GM19099 (cell line): Measurements from ENCODE around the gene CAPZA3.

Experiments
- POLR2A ChIP-seq: IDR thresholded peaks from 3 replicates; pipeline ENCODE4 v1.6.1; 2011; ENCODE audit warnings: low read depth; ENCODE audit not compliant: insufficient read length; ENCODE audit errors: extremely low read depth

Gene CAPZA3

GRCh38 chr12:18749386-18749957 is 11.6 kb downstream of the CAPZA3 start:
- TF ChIP-seq POLR2A, result no peak

GRCh38 chr12:18750085-18750484 is 12.2 kb downstream of the CAPZA3 start:
- TF ChIP-seq POLR2A, result no peak

GRCh38 chr12:18751866-18752265 is 13.9 kb downstream of the CAPZA3 start:
- no peak for TF ChIP-seq POLR2A

GRCh38 chr12:18752280-18752920 is 14.5 kb downstream of the CAPZA3 start:
- no peak for TF ChIP-seq POLR2A

GRCh38 chr12:18752947-18753346 is 15.0 kb downstream of the CAPZA3 start:
- no peak for TF ChIP-seq POLR2A

GRCh38 chr12:18753481-18754123 is 15.7 kb downstream of the CAPZA3 start:
- TF ChIP-seq POLR2A, result no peak

GRCh38 chr12:18754124-18754707 is 16.3 kb downstream of the CAPZA3 start:
- TF ChIP-seq POLR2A, result no peak

- TF ChIP-seq POLR2A, result no peak
Observed at GRCh38 chr12:18755341-18755740, 17.4 kb downstream of the CAPZA3 start.

GRCh38 chr12:18782827-18783226 is 44.9 kb downstream of the CAPZA3 start:
- TF ChIP-seq POLR2A, result no peak
